GM19238 (cell line): ENCODE data around the gene SCTR.
"Not testable (repeated sequence)": the region's sequence is repeated elsewhere in the genome, so short reads cannot be mapped to it uniquely, and the experiment has no call there.

ENCODE experiments used
- DNase-seq: peaks from one replicate; pipeline ENCODE4 v3.0.0; 2011; ENCODE audit warnings: low spot score; ENCODE audit not compliant: insufficient read length

Gene SCTR

GRCh38 chr2:119416299-119416923 lies 107.9 kb downstream of the SCTR start:
- no peak for DNase-seq

- no peak for DNase-seq
These were observed 108.7 kb downstream of the SCTR start for GRCh38 chr2:119415630-119416029.

- DNase-seq, result no peak
These were observed 109.4 kb downstream of the SCTR start for GRCh38 chr2:119414894-119415293.

- no peak for DNase-seq
These were observed 114.8 kb downstream of the SCTR start for GRCh38 chr2:119409506-119409905.

- DNase-seq, result no peak
These were observed 116.1 kb downstream of the SCTR start for GRCh38 chr2:119408221-119408619.

GRCh38 chr2:119407430-119408220 lies 116.7 kb downstream of the SCTR start:
- DNase-seq, result no peak

GRCh38 chr2:119405151-119405550 lies 119.1 kb downstream of the SCTR start:
- no peak for DNase-seq

GRCh38 chr2:119403618-119404017 lies 120.7 kb downstream of the SCTR start:
- not testable (repeated sequence) for DNase-seq

GRCh38 chr2:119402645-119403560 lies 121.4 kb downstream of the SCTR start:
- no peak for DNase-seq

GRCh38 chr2:119402106-119402505 lies 122.2 kb downstream of the SCTR start:
- no peak for DNase-seq

GRCh38 chr2:119397196-119397595 lies 127.1 kb downstream of the SCTR start:
- no peak for DNase-seq

- DNase-seq, result no peak
These were observed 130.1 kb downstream of the SCTR start for GRCh38 chr2:119393971-119394748.
